HG03457 (cell line): ENCODE results near the gene DAB1.

Experiments used
- ATAC-seq: cut with Tn5 transposase; IDR thresholded peaks from one replicate; pipeline ENCODE4 v1.9.1; 2021; ENCODE audit warnings: moderate number of reproducible peaks; ENCODE audit not compliant: unreplicated experiment

Gene DAB1

GRCh38 chr1:57423656-57424211, at the start of gene DAB1:
DAB1 (minus strand) TSS chr1:57424060; CDS start chr1:57291030, 133,030 bp downstream.
- no peak for ATAC-seq

GRCh38 chr1:57473448-57473847, 49.6 kb upstream of the DAB1 start:
- ATAC-seq = no peak

- no peak for ATAC-seq
Observed at GRCh38 chr1:57471995-57472394, 48.1 kb upstream of the DAB1 start.

GRCh38 chr1:57470036-57470435, 46.2 kb upstream of the DAB1 start:
- ATAC-seq = no peak

GRCh38 chr1:57468641-57469523, 45.0 kb upstream of the DAB1 start:
- ATAC-seq = no peak

GRCh38 chr1:57467830-57468229, 44.0 kb upstream of the DAB1 start:
- ATAC-seq = no peak

GRCh38 chr1:57464756-57465155, 40.9 kb upstream of the DAB1 start:
- ATAC-seq = no peak

- ATAC-seq = no peak
Observed at GRCh38 chr1:57463343-57463742, 39.5 kb upstream of the DAB1 start.

- ATAC-seq = no peak
Observed at GRCh38 chr1:57461405-57461804, 37.5 kb upstream of the DAB1 start.

- ATAC-seq = no peak
Observed at GRCh38 chr1:57451516-57451915, 27.7 kb upstream of the DAB1 start.

GRCh38 chr1:57450981-57451380, 27.1 kb upstream of the DAB1 start:
- no peak for ATAC-seq

- no peak for ATAC-seq
Observed at GRCh38 chr1:57447551-57447950, 23.7 kb upstream of the DAB1 start.

- no peak for ATAC-seq
Observed at GRCh38 chr1:57443004-57443403, 19.1 kb upstream of the DAB1 start.

- ATAC-seq = no peak
Observed at GRCh38 chr1:57440096-57440495, 16.2 kb upstream of the DAB1 start.

- no peak for ATAC-seq
Observed at GRCh38 chr1:57431400-57431799, 7.5 kb upstream of the DAB1 start.

GRCh38 chr1:57424231-57425027, 569 bp upstream of the DAB1 start:
- no peak for ATAC-seq

- ATAC-seq = no peak
Observed at GRCh38 chr1:57423135-57423655, 665 bp downstream of the DAB1 start.

GRCh38 chr1:57422271-57423134, 1.4 kb downstream of the DAB1 start:
- ATAC-seq = no peak

- no peak for ATAC-seq
Observed at GRCh38 chr1:57421806-57422205, 2.1 kb downstream of the DAB1 start.

- ATAC-seq = no peak
Observed at GRCh38 chr1:57420981-57421785, 2.7 kb downstream of the DAB1 start.
